ENCODE measurements around the gene HELZ2. TPM values are rescaled to one million over a fixed set of nuclear protein-coding genes. Genes with fewer than 3 reads are reported as not detected.
A peak's percentile ranks its signal among the peaks of the same experiment; 100 is the strongest.

HELZ2 gene
- total RNA-seq, 4 donors from 2014 or later = 3.5 to 41.9 (median 22.1) TPM

DNA sequence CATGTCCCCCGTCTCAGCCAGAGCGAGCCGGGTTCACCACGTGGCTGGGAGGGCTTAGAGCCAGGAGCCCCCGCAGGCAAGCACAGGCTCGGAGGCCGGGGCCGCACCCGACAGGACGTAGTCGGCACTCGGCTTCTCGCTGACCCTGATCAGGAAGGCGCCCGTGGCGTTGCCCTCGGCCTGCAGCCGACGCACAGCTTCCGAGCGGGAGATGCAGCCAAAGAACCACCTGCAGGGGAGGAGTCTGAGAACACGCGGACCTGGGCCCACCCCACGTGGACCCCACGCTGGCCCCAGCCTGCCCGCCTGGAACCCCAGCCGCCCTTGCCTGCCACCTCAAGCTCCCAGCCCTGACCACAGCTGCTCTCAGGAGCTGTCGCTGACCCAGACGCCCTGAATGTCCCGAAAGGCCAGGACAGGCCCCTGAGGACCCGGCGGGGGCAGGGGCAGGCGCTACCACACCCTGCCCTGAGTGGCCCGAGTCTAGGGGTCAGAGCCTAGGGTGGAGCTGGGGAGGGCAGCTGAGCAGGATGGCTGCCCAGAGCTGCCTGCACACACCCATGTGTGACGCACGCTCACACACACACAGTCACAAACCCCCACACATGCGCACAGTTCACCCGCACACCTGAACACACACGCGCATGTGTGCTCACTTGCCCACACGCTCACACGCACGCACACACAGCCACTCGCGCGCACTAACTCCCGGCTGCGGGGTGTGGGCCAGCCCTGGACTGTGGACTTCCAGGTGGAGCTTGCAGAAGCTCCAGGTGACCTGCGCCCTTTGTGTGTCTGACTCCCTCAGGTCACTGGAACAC lies 39.0 kb downstream of the HELZ2 start:
- TF ChIP-seq POLR2A (IDR thresholded peaks at IDR 0.05) = no peak
- no peak for TF ChIP-seq CTCF (IDR thresholded peaks at IDR 0.05)
- Histone ChIP-seq H3K36me3 (no peaks in the 10 kb centered on the region), H3K4me3 (no peak overlapping the region), H3K4me1 (no peaks in the 10 kb centered on the region), H3K27me3 (peaks cover 11 to 12% of the 10 kb centered on the region in 2 donors), H3K9me3 (no peaks in the 10 kb centered on the region), H3K27ac (no peak overlapping the region)
- intact Hi-C loops (cut with DNase I; ENCODE audit: low total_unique reads) = no loop called here
- peak in 1 of 2 donors; percentile 16 for DNase-seq

DNA sequence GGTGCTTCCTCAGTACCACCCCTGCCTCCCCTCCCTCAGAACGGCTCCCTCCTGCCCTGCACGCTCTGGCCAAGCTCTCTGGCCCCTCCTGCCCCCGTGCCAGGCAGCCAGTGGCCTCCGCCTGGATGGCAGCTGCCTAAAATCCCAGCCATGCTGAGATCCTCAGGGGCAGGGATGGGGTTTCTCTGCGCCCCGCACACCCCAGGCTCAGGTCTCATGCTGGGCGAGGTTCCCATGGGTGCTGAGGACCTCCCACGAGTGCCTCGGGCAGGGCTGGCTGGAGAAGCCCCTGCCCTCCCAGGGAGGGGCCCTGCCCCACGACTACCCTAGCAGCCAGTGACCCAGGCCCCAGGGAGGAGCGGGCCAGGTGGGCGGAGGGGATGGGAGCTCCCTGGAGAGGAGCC lies 39.6 kb downstream of the HELZ2 start:
- TF ChIP-seq POLR2A (IDR thresholded peaks at IDR 0.05) = no peak
- Histone ChIP-seq H3K36me3 (no peaks in the 10 kb centered on the region), H3K9me3 (no peaks in the 10 kb centered on the region), H3K27me3 (peaks cover 11 to 12% of the 10 kb centered on the region in 2 donors), H3K27ac (no peak overlapping the region), H3K4me3 (no peak overlapping the region), H3K4me1 (no peaks in the 10 kb centered on the region)
- peak in 1 of 2 donors; percentile 13 for DNase-seq
- intact Hi-C loops (cut with DNase I; ENCODE audit: low total_unique reads) = no loop called here

DNA sequence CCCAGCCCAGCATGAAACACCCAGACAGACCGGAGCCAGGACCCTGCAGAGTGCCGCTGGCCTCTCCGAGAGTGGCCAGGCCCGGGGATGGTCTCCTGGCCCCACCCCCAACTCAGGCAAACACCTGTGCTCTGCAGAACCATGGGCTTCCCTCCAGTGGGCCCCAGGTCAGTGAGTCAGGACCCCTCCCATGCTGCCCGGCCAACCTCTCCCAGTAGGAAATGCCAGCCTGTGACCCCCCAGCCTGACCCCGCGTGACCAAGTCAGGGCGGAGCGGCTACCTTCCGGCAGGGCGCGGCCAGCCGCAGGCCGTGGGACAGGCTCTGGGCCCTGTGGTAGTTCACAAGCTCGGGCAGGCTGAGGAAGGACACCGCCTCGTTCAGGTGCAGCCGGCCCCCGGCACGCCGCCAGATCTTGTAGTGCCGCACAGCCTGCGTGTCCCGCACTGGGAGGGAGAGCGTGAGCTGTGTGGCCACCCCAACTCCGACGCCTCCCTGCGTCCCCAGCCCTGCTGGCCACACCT lies 40.1 kb downstream of the HELZ2 start:
- Histone ChIP-seq H3K36me3 (no peaks in the 10 kb centered on the region), H3K4me3 (no peak overlapping the region), H3K27ac (no peak overlapping the region), H3K9me3 (no peaks in the 10 kb centered on the region), H3K27me3 (peaks cover 11 to 12% of the 10 kb centered on the region in 2 donors), H3K4me1 (no peaks in the 10 kb centered on the region)
- DNase-seq = no peak
- intact Hi-C loops (cut with DNase I; ENCODE audit: low total_unique reads) = no loop called here
- TF ChIP-seq POLR2A (IDR thresholded peaks at IDR 0.05) (no peak), CTCF (IDR thresholded peaks at IDR 0.05) (no peak)

DNA sequence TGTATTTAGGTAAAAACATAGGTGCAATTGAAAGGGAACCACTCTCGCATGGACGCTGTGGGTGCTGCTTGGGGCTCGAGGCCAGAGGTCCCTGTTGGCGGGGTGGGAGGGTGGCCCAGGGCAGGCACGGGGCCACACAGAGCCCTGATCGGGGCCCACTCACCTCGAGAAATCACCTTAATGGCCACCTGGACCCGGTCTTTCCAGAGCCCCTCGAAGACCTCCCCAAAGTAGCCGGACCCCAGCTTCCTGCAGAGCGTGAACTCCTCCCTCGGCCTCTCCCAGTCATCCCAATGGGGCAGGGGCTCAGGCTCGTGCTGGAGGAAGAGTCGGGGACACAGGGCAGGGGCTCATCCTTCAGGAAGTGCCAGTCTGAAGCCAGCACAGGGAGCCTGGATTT lies 40.7 kb downstream of the HELZ2 start:
- no peak overlapping the region for H3K4me3 ChIP-seq
- no peak for TF ChIP-seq CTCF (IDR thresholded peaks at IDR 0.05)
- H3K36me3 ChIP-seq = no peaks in the 10 kb centered on the region
- no peaks in the 10 kb centered on the region for H3K9me3 ChIP-seq
- no peaks in the 10 kb centered on the region for H3K4me1 ChIP-seq
- no peak overlapping the region for H3K27ac ChIP-seq
- intact Hi-C loops (cut with DNase I; ENCODE audit: low total_unique reads) = no loop called here
- DNase-seq = no peak
- H3K27me3 ChIP-seq = peaks cover 11 to 12% of the 10 kb centered on the region in 2 donors

- no peaks in the 10 kb centered on the region for H3K9me3 ChIP-seq
- no peak for DNase-seq
- no peak overlapping the region for H3K4me3 ChIP-seq
- intact Hi-C loops (cut with DNase I; ENCODE audit: low total_unique reads) = no loop called here
- TF ChIP-seq POLR2A (IDR thresholded peaks at IDR 0.05) = no peak
- no peak for TF ChIP-seq CTCF (IDR thresholded peaks at IDR 0.05)
- no peak overlapping the region for H3K27ac ChIP-seq
- H3K36me3 ChIP-seq = no peaks in the 10 kb centered on the region
- H3K4me1 ChIP-seq = no peaks in the 10 kb centered on the region
- peaks cover 10% of the 10 kb centered on the region in 2 donors for H3K27me3 ChIP-seq
These were observed 41.5 kb downstream of the HELZ2 start for GRCh38 chr20:63532449-63532971.
